Measurements from ENCODE around the gene NATD1.

The NATD1 gene

GRCh38 chr17:21289902-21290571 lies 36.8 kb upstream of the NATD1 start:
- DNase-seq (ENCODE audit: low read depth): no peak

- DNase-seq (ENCODE audit: low read depth): no peak
Observed at GRCh38 chr17:21289175-21289901, 36.1 kb upstream of the NATD1 start.

- DNase-seq (ENCODE audit: low read depth): no peak
Observed at GRCh38 chr17:21288571-21289017, 35.4 kb upstream of the NATD1 start.

DNA sequence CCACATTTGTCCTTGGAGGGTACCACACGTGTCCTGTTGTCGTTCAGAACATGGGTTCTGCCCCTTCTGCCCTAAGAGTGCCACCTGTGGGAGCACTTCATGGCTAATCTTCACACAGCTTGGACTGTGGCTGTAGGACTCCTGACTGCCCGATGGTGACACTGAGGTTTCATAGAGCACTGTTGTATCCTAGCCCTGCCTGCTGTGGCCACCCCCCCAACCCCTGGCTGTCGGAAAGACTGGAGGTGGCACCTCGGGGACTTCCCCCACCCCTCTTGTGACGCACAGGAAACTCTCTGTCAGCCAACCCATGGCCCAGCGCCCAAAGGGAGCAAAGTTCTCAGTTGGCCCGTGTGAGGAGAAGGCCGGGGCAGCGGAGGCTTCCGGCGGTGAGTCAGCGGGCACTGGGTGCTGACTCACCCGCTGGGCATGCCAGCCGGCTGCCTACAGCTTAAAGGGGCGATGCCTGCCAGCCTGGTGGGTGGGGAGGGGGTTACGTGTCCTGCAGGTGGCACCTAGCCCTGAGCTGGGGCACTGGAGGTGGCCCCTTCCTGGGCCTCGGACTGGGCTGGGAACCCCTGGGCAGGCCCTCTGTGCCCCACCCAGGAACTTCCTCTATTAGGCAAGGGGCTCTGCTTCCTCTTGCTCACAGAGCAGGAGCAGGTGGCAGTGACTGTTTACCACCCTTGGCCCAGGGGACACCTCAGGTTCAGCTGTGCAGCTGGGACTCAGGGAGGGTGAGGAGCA lies 34.7 kb upstream of the NATD1 start:
- peak; percentile 98 for DNase-seq (ENCODE audit: low read depth)

DNA sequence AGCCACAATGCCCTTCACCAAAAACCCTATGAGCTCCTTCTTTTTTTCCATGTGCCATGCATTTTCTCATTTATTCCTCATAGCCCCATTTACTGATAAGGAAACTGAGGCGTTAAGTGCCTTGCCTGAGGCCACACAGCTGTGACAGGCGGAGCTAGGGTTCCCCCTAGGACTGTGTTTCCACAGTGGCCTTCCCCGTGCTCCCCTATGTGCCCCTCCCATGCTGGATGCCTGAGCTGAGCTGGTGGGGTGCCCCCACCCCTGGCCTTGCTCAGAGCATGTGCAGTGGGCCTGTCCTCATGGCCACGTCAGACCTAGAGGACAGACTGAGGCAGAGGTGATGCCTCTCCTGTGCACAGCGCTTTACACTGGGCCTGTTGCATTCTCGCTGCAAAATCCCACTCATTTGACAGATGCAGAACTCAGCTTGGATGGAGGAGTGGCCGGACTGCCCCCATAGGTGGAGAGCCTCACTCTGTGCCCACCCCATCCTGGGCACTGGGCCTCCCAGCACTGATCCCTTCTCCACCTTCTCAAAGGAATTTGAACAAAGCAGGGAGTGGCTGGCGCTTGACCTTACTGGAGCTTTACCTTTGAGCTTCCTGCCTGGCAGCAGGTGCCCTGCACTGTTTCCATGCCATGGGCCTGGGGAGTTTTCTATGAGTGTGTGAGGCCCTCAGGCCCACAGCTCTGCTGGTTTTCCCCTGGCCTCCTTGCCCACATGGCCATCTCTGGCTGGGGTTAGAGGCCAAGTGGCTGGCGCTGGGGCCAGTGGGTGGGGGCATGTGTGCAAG lies 33.9 kb upstream of the NATD1 start:
- no peak for DNase-seq (ENCODE audit: low read depth)

GRCh38 chr17:21286066-21286770 lies 33.0 kb upstream of the NATD1 start:
- peak; percentile 95 for DNase-seq (ENCODE audit: low read depth)

GRCh38 chr17:21285164-21286065 lies 32.2 kb upstream of the NATD1 start:
- DNase-seq (ENCODE audit: low read depth): no peak

- peak; percentile 98 for DNase-seq (ENCODE audit: low read depth)
Observed at GRCh38 chr17:21284319-21285163, 31.3 kb upstream of the NATD1 start, which contains the start of gene MAP2K3. Gene MAP2K3, plus strand, starts transcription at chr17:21284711. Its CDS starts 210 bp downstream, at chr17:21284921.

DNA sequence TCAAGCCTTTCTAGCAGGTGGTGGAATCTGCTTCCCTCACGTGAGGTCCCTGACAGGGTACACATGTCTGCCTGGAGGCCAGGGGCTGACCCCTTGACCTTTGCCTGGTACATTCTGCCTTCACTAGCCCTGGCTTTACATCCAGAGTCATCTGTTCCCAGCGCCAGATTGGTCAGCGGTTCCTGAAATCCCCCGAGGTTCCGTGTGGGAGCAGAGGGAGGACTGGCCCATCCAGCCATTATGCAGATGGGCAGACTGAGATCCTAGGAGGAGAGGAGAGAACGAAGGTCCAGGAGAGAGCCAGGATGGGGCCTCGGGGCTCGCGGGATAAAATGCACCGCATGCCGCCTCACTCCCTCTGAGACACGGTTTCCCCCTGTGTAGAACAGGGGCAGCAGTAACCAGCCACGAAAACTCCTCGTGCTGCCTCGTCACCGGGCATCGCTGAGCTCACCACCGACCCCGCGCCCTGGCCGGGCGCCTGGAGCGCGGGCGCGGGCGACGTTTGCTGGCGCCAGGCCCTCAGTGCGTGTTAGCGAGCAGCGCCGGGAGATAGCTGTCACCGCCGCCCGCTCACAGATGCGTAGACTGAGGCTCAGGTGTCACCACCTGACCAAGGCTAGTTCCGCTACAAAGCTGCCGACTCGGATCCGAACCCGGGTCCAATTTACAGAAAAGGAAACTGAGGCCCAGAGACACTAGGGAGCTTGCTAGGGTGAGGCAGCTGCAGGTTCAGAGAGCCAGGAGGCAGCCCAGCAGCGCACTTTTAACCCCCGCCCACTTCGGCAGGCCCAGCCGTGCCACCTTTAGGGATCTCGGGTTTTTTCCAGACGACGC lies 30.5 kb upstream of the NATD1 start:
- DNase-seq (ENCODE audit: low read depth): no peak

- DNase-seq (ENCODE audit: low read depth): no peak
Observed at GRCh38 chr17:21282850-21283249, 29.6 kb upstream of the NATD1 start.

DNA sequence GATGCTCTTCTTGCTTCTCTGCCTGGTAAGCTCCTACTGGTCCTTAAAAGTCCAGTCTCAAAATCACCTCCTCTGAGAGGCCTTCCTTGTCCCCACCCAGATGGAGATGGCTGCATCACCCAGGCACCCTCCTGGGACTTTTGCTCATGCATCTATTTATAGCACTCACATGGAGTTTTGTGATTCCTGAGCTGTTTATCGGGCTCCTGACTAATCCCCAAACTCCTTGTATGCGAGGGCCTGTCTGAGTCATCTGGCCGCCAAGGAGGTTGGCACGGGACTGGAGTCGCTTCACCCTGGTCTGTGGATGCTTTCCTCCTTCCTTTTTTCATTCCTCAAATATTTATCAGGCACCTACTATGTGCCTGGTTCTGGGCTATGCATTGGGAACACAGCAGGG lies 29.0 kb upstream of the NATD1 start:
- peak; percentile 99 for DNase-seq (ENCODE audit: low read depth)

GRCh38 chr17:21280081-21280518 lies 26.9 kb upstream of the NATD1 start:
- no peak for DNase-seq (ENCODE audit: low read depth)

GRCh38 chr17:21279582-21279981 lies 26.4 kb upstream of the NATD1 start:
- DNase-seq (ENCODE audit: low read depth): no peak

- DNase-seq (ENCODE audit: low read depth): no peak
Observed at GRCh38 chr17:21279198-21279535, 26.0 kb upstream of the NATD1 start.

DNA sequence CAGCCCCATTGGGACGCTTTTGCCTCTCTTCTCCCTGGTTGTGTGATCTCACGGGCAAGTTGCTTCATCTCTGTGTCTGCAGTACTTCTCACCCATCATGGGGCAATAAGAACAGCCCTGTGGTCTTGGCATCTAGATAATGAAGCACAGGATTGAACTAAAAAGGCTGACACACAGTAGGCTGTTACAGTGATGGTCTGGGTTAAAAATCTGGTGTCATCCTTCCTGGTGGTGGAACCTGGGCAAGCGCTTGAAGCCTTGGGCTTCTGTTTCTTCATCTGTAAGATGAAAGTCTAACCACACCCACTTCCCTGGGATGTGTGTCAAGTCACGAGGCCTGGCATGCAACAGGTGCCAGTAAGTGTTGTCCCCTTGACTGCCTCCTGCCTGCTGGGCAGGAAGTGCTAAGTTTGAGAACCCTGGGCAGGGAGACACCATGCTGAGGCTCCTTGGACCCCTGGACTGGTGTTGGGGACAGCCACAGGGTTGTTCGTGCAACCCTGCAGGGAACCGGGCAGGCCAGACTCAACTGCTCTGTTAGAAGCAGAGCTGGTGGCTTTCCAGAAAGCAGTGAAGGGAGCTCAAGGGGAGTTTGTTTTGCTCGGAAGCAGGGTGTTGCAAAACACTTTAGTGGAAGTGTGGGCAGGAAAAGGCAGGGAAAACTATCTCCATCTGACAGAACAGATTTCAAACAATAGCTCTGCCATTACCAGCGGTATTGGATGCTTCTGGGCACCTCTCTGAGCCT lies 25.4 kb upstream of the NATD1 start:
- DNase-seq (ENCODE audit: low read depth): no peak

DNA sequence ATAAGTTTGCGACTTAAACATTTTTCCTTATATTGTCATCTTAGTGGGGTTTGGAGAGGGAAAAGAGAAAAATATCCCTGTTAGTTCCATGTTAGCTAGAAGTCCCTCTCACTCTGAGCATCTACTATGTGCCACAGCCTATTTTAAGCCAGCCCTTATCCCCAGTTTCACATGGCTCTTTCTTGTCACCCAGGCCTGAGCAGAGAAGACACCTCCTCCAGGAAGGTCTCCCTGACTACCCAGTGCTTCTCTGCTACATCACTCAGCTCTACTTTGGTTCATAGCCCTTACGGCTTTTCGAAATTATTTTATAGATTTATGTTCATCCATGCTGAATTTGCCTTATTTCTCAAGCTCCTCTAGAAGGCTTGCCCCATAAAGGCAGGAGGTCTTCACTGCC lies 24.1 kb upstream of the NATD1 start:
- DNase-seq (ENCODE audit: low read depth): no peak

- DNase-seq (ENCODE audit: low read depth): no peak
Observed at GRCh38 chr17:21276264-21276588, 23.0 kb upstream of the NATD1 start.
